ENCODE measurements around the gene TMC5.
"Not testable (repeated sequence)": the region's sequence is repeated elsewhere in the genome, so short reads cannot be mapped to it uniquely, and the experiment has no call there.

TMC5 gene

GRCh38 chr16:19523559-19524355, 106.1 kb downstream of the TMC5 start, which contains the start of gene CCP110:
Gene CCP110 (plus strand): TSS chr16:19523942. CDS start chr16:19527882, 3,940 bp downstream.
- H3K4me3 ChIP-seq (ENCODE audit: low read length) = peak within 1 kb of the TSS; percentile 93
- DNase-seq (ENCODE audit: low read depth, low spot score) = peak; percentile 95

- no peak for DNase-seq (ENCODE audit: low read depth, low spot score)
- peak overlapping the region; percentile 93 for H3K4me3 ChIP-seq (ENCODE audit: low read length)
Measured at GRCh38 chr16:19524356-19524615, 106.6 kb downstream of the TMC5 start.

- DNase-seq (ENCODE audit: low read depth, low spot score) = no peak
- peak overlapping the region; percentile 93 for H3K4me3 ChIP-seq (ENCODE audit: low read length)
Measured at GRCh38 chr16:19524616-19525384, 107.1 kb downstream of the TMC5 start.

GRCh38 chr16:19525385-19525723, 107.7 kb downstream of the TMC5 start:
- H3K4me3 ChIP-seq (ENCODE audit: low read length) = peak overlapping the region; percentile 93
- DNase-seq (ENCODE audit: low read depth, low spot score) = no peak

GRCh38 chr16:19527161-19527560, 109.5 kb downstream of the TMC5 start:
- H3K4me3 ChIP-seq (ENCODE audit: low read length) = no peak overlapping the region
- no peak for DNase-seq (ENCODE audit: low read depth, low spot score)

GRCh38 chr16:19528666-19529065, 111.0 kb downstream of the TMC5 start:
- H3K4me3 ChIP-seq (ENCODE audit: low read length) = no peak overlapping the region
- DNase-seq (ENCODE audit: low read depth, low spot score) = no peak

- H3K4me3 ChIP-seq (ENCODE audit: low read length) = no peak overlapping the region
Measured at GRCh38 chr16:19532601-19533000, 114.9 kb downstream of the TMC5 start.

GRCh38 chr16:19540241-19540970, 122.7 kb downstream of the TMC5 start:
- DNase-seq (ENCODE audit: low read depth, low spot score) = no peak
- H3K4me3 ChIP-seq (ENCODE audit: low read length) = no peak overlapping the region

More at GRCh38 chr16:19532601-19533000, 114.9 kb downstream of the TMC5 start:
- DNase-seq (ENCODE audit: low read depth, low spot score) = no peak

- no peak overlapping the region for H3K4me3 ChIP-seq (ENCODE audit: low read length)
- no peak for DNase-seq (ENCODE audit: low read depth, low spot score)
Measured at GRCh38 chr16:19542138-19542821, 124.6 kb downstream of the TMC5 start.

GRCh38 chr16:19543278-19543996, 125.8 kb downstream of the TMC5 start:
- not testable (repeated sequence) for DNase-seq (ENCODE audit: low read depth, low spot score); H3K4me3 ChIP-seq (ENCODE audit: low read length)

- H3K4me3 ChIP-seq (ENCODE audit: low read length) = no peak overlapping the region
- DNase-seq (ENCODE audit: low read depth, low spot score) = no peak
Measured at GRCh38 chr16:19548144-19548543, 130.5 kb downstream of the TMC5 start.
